ENCODE data around the gene DCDC1. TPM values are rescaled to one million over a fixed set of nuclear protein-coding genes. Genes with fewer than 3 reads are reported as not detected.

Gene DCDC1
- total RNA-seq, 1 experiment from 2014 or later, result not detected

GRCh38 chr11:31233425-31233824 lies 136.1 kb downstream of the DCDC1 start:
- DNase-seq (ENCODE audit: low spot score), result peak; percentile 52

- no peak for DNase-seq (ENCODE audit: low spot score)
Observed at GRCh38 chr11:31231601-31232000, 137.9 kb downstream of the DCDC1 start.

- DNase-seq (ENCODE audit: low spot score), result no peak
Observed at GRCh38 chr11:31218847-31219246, 150.7 kb downstream of the DCDC1 start.

- DNase-seq (ENCODE audit: low spot score), result no peak
Observed at GRCh38 chr11:31214372-31214771, 155.2 kb downstream of the DCDC1 start.

GRCh38 chr11:31199378-31199777 lies 170.2 kb downstream of the DCDC1 start:
- no peak for DNase-seq (ENCODE audit: low spot score)

- no peak for DNase-seq (ENCODE audit: low spot score)
Observed at GRCh38 chr11:31173926-31174680, 195.4 kb downstream of the DCDC1 start.

- peak; percentile 35 for DNase-seq (ENCODE audit: low spot score)
Observed at GRCh38 chr11:31160504-31161422, 208.8 kb downstream of the DCDC1 start.

- DNase-seq (ENCODE audit: low spot score), result no peak
Observed at GRCh38 chr11:31150841-31151240, 218.7 kb downstream of the DCDC1 start.

GRCh38 chr11:31150011-31150410 lies 219.5 kb downstream of the DCDC1 start:
- DNase-seq (ENCODE audit: low spot score), result no peak

GRCh38 chr11:31141789-31142188 lies 227.8 kb downstream of the DCDC1 start:
- no peak for DNase-seq (ENCODE audit: low spot score)

- no peak for DNase-seq (ENCODE audit: low spot score)
Observed at GRCh38 chr11:31139479-31139878, 230.1 kb downstream of the DCDC1 start.

GRCh38 chr11:31132531-31133421 lies 236.8 kb downstream of the DCDC1 start:
- DNase-seq (ENCODE audit: low spot score), result no peak

GRCh38 chr11:31131760-31132159 lies 237.8 kb downstream of the DCDC1 start:
- no peak for DNase-seq (ENCODE audit: low spot score)

GRCh38 chr11:31127290-31127689 lies 242.2 kb downstream of the DCDC1 start:
- no peak for DNase-seq (ENCODE audit: low spot score)

- DNase-seq (ENCODE audit: low spot score), result no peak
Observed at GRCh38 chr11:31120428-31120827, 249.1 kb downstream of the DCDC1 start.

- no peak for DNase-seq (ENCODE audit: low spot score)
Observed at GRCh38 chr11:31118566-31118965, 251.0 kb downstream of the DCDC1 start.

GRCh38 chr11:31117038-31117437 lies 252.5 kb downstream of the DCDC1 start:
- no peak for DNase-seq (ENCODE audit: low spot score)

- no peak for DNase-seq (ENCODE audit: low spot score)
Observed at GRCh38 chr11:31114442-31114841, 255.1 kb downstream of the DCDC1 start.

- no peak for DNase-seq (ENCODE audit: low spot score)
Observed at GRCh38 chr11:31110830-31111229, 258.7 kb downstream of the DCDC1 start.

GRCh38 chr11:31109446-31109845 lies 260.1 kb downstream of the DCDC1 start:
- DNase-seq (ENCODE audit: low spot score), result no peak

- no peak for DNase-seq (ENCODE audit: low spot score)
Observed at GRCh38 chr11:31107649-31108048, 261.9 kb downstream of the DCDC1 start.
